Cardiac septum (tissue), 1 donor: Measurements from ENCODE around the gene GBP6. TPM values are rescaled to one million over a fixed set of nuclear protein-coding genes. Genes with fewer than 3 reads are reported as not detected.

ENCODE experiments used
- total RNA-seq: library from RNA; stranded (reverse); fragmentation: NEBNext Ultra II Directional; extraction: Animal tissue kit (Norgen Biotek cat#: 25700); gene quantifications from one replicate; pipeline ENCODE4 v1.2.1, GENCODE V29; 2021
- donor health status: DM: no; HTN: no; CAD: no.

The GBP6 gene
- total RNA-seq, 1 donor from 2014 or later: not detected

Other genes starting within 250 kb of the GBP6 start
- 9.5 TPM for gene GBP2, start 237.9 kb upstream of the GBP6 start, total RNA-seq
- 0.08 TPM for gene GBP7, start 188.1 kb upstream of the GBP6 start, total RNA-seq
- 6.4 TPM for gene GBP4, start 165.1 kb upstream of the GBP6 start, total RNA-seq
- 0.94 TPM for gene GBP5, start 91.2 kb upstream of the GBP6 start, total RNA-seq
- 4.5 TPM for gene LRRC8B, start 160.8 kb downstream of the GBP6 start, total RNA-seq